Activated naive CD4-positive, alpha-beta T cell treated with anti-CD3 and anti-CD28 coated beads, Interleukin-2, amount 50 U/mL, for 16 hours (primary cell): Measurements from ENCODE around the gene COA6.

Experiments used
- DNase-seq: peaks from one replicate; pipeline ENCODE4 v3.0.0-alpha.2; 2020

COA6 gene

DNA sequence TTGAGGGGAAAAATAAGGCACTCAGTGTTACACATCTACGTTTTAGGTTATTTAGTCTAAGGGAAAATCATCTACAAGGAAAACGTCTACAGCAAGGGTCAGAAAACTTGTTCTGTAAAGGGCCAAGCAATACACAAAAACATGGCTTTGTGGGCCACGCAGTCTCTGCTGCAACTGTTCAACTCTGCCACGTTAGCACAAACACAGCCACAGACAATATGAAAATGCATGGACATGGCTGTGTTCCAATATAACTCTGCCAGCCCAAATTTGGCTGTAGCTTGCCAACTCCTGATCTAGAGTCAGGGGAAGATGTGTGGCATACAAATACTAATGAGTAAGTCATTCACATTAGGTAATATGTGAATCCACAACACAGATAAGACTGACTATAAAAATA lies 40.7 kb downstream of the COA6 start:
- no peak for DNase-seq

GRCh38 chr1:234427950-234428646 lies 54.8 kb downstream of the COA6 start:
- DNase-seq = no peak

- no peak for DNase-seq
Measured at GRCh38 chr1:234429434-234429806, 56.2 kb downstream of the COA6 start.

DNA sequence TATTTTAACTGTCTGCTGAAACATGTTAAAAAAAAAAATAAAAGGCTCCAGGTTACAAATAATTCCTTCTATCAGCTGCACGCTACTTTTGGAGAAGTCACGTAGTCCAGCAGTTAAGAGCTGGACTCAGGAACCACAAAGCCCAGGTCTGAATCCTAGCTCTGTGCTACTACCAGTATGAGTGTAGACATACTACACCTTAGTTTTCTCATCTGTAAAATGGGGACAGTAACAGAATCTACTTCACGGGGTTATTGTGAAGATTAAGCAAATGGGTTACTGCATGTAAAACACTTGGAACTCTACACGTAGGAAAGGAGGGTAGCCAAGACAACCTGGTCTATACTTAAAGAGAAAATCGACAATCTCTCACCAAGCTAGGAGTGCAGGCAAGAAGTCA lies 57.4 kb downstream of the COA6 start:
- DNase-seq = no peak

DNA sequence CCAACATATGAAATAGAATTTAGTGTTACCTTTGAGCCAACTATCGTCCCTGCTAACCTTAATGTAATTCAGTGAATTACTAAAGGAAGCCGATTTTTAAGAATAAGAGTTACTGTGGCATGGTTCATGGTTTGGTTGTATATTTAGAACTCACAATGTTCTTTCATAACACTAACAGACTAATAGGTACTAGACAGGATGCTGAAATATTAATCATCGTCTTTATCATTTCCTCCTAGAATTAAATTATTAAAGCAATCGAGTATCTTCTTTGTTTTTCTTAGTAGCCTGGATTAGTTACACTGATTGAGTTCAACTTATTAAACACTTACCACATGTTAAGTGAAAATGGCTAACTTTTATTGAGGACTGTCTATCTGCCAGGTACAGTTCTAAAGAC lies 58.0 kb downstream of the COA6 start:
- no peak for DNase-seq

DNA sequence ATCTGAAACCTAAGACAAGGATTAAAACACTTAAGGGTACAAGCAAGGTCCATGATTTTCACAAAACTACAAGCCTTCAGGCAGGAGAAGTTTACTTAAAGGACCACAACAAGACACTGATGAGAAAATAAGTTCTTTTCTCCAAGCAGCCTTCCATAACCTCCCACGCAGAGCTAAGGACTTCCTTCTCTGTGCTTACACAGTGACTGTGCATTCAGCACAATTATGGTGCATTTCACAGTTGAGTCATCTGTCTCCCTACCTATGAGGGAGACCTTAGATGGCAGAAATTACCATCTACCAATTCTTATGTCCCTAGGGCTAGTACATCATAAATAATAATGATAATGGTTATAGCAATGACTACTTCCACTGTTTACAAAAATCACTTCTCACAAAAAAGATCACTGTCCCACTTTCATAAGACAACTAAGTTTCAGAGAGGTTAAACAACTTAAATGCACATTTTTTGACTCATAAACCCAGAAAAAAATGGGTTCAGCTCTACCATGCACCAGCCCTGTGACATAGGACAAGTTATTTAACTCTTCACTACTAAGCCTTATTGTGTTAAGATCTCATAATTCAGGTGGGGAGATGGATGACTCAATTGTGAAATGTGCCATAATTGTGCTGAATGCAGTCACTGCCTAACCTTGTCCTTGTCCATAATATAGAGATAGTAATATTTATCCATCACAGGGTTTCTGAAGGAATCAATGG lies 60.5 kb downstream of the COA6 start:
- no peak for DNase-seq
